Measurements from ENCODE around the gene SLC33A1.
"Not testable (repeated sequence)": the region's sequence is repeated elsewhere in the genome, so short reads cannot be mapped to it uniquely, and the experiment has no call there.

The SLC33A1 gene

GRCh38 chr3:155861476-155862183 is 7.4 kb upstream of the SLC33A1 start:
- DNase-seq, result peak in 1 of 5 experiments; percentile 27

- not testable (repeated sequence) for DNase-seq
Measured at GRCh38 chr3:155860424-155860823, 6.2 kb upstream of the SLC33A1 start.

- DNase-seq, result peak in 1 of 5 experiments; percentile 28
Measured at GRCh38 chr3:155859859-155860258, 5.6 kb upstream of the SLC33A1 start.

GRCh38 chr3:155853214-155854140 is 750 bp downstream of the SLC33A1 start:
- peak; percentile 13 to 46 (median 19) for DNase-seq

GRCh38 chr3:155852341-155852740 is 1.9 kb downstream of the SLC33A1 start:
- no peak for DNase-seq

- not testable (repeated sequence) for DNase-seq
Measured at GRCh38 chr3:155849404-155849803, 4.8 kb downstream of the SLC33A1 start.

- no peak for DNase-seq
Measured at GRCh38 chr3:155847993-155848392, 6.2 kb downstream of the SLC33A1 start.

GRCh38 chr3:155846119-155846518 is 8.1 kb downstream of the SLC33A1 start:
- DNase-seq, result no peak

GRCh38 chr3:155843569-155843968 is 10.7 kb downstream of the SLC33A1 start:
- no peak for DNase-seq

- DNase-seq, result peak in 2 of 5 experiments; percentile 28 to 48
Measured at GRCh38 chr3:155835341-155836071, 18.7 kb downstream of the SLC33A1 start.

- DNase-seq, result not testable (repeated sequence)
Measured at GRCh38 chr3:155828490-155829098, 25.6 kb downstream of the SLC33A1 start.

GRCh38 chr3:155815030-155815545 is 39.1 kb downstream of the SLC33A1 start:
- no peak for DNase-seq

GRCh38 chr3:155813224-155813623 is 41.0 kb downstream of the SLC33A1 start:
- not testable (repeated sequence) for DNase-seq

GRCh38 chr3:155809181-155809580 is 45.0 kb downstream of the SLC33A1 start:
- DNase-seq, result no peak

GRCh38 chr3:155807823-155808222 is 46.4 kb downstream of the SLC33A1 start:
- no peak for DNase-seq

GRCh38 chr3:155805802-155806618 is 48.2 kb downstream of the SLC33A1 start, which contains the start of gene C3orf33:
Gene C3orf33, minus strand, starts transcription at chr3:155806278. Its CDS starts 26 bp downstream, at chr3:155806252.
- peak; percentile 56 to 80 (median 67) for DNase-seq

GRCh38 chr3:155805204-155805801 is 48.9 kb downstream of the SLC33A1 start:
- peak in 3 of 5 experiments; percentile 0 to 53 (median 15) for DNase-seq

- no peak for DNase-seq
Measured at GRCh38 chr3:155804323-155804722, 49.9 kb downstream of the SLC33A1 start.

- no peak for DNase-seq
Measured at GRCh38 chr3:155792532-155792931, 61.7 kb downstream of the SLC33A1 start.

GRCh38 chr3:155791190-155791589 is 63.0 kb downstream of the SLC33A1 start:
- DNase-seq, result peak in 1 of 5 experiments; percentile 50
